ENCODE data around the gene NAPG.
"Not testable (repeated sequence)": the region's sequence is repeated elsewhere in the genome, so short reads cannot be mapped to it uniquely, and the experiment has no call there.

Gene NAPG

GRCh38 chr18:10514601-10515000 lies 11.2 kb upstream of the NAPG start:
- FAIRE-seq, result no peak

DNA sequence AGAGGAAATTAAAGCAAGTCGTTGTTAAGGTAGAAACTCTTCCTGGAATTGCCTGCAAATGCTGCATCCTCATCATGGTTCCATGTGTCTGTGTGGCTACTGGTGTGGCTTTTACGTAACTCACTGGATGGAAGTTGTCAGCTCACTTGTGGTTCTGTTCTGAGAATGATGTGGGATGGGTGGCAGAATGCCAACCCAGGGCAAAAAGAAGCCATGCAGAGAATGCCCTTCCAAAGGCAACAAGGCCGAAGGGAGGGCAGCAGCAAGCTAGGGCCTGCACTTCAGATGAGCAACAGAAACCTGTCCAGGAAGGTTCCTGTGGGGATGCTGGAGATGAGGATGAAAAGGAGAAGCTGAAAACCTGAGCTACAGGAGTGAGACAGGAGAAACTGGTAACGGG lies 10.4 kb upstream of the NAPG start:
- no peak for FAIRE-seq

GRCh38 chr18:10516078-10516477 lies 9.7 kb upstream of the NAPG start:
- FAIRE-seq, result no peak

DNA sequence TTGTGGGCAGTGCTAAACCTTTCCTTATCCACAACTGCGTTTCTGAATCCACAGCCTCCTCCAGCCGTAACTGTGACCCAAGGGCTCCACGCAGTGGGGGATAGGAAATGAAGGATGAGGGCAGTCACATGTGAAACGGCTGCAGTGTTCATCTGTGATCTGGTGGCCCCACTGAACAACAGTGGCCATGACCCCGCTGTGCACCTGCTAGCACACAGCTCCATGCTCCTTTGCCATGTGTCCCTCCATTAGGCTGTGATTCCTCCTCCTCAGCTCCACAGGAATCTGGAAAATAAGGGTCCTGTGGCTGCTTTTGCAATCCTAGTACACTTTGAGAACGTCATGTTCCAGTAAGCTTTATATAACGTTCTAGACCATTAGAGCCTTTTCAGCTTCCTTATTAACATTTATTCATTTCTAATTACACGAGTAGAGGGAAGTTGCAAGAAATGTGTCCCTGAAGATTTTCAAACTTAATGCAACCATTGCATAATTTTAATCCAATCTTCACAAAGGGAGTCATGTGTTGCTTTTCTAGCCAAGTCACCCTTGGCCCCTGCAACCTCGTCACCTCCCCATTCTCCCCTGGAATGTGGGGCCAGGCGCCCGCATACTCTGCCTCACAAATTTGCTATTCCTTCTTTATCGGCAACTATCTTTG lies 7.1 kb upstream of the NAPG start:
- FAIRE-seq, result no peak

DNA sequence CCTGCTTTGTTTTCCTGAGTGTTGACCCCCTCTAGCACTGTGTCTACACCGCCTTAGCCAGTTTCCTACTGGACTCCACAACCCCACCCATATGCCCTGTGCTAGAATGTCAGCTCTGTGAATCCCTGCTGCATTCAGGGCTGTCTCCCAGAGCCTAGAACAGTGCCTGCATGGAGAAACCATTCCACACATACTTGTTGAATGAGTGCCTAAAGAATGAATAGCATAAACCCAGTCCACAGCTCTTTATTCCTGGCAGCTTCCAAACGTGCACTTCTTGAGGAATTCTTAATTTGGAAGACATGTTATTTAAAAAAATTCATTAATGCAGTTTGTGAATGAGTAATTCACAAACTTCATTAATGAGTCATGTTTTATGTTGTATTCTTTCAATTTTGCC lies 6.5 kb upstream of the NAPG start:
- FAIRE-seq, result no peak

DNA sequence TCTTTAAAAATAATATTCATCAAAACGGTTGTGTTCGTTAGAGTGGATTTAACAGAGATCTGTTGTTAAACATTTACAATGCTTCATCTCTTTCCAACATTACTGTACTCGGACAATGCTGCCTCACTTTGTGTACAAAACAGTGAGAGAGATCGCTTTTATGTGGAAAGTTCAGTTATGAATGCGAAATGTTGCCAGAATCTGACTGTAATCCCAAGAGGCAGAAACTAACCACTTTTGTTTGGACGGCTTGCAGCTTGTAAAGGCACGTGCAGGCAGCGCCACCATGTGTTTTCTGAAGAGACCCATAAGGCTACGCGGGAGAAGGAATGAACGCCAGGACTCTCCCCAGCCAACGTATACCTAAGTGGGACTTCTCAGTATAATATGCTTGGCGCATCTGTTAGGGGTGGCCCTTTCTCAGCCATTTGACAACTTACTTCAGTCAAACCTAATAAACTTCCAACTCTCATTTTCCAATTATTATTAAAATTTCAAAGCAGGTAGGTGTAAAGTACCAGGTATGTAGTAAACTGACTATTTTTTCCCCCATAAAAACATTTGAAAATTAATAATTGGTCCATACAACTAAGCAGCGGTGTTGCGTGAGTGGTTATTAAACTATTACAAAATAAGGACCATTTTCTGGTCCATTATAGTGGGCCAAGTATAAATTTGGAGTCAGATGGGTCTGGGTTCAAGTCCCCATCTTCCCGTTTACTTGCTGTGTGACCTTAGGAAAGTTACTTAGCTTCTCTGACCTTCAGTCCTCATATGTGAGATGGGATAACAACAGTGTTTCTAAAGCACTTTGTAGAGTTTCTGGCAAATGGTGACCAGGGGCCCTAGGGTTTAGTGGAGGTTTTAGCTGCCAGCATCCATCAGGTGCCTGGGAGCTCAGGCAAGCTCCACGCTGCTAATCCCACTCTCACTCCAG lies 5.6 kb upstream of the NAPG start:
- peak; percentile 97 for FAIRE-seq

- FAIRE-seq, result no peak
Measured at GRCh38 chr18:10521566-10521965, 4.3 kb upstream of the NAPG start.

DNA sequence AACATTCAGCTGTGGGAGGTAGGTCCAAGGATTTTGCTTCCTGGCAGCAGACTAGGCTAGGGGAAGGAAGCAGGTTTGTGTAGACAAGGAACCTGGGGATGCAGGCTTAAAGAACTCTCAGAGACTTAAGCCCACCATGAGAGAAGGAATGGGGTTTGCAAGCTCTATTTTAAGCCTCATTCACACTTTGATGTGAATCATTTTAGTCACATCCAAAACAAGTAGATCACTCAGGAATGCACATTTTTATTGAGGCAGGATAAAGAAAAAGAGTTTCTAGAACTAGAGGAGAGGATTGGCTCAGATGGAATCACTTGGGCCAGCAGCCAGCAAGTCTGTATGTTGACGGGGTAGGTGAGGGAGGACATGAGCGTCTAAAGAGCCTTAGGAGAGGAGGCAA lies 3.3 kb upstream of the NAPG start:
- FAIRE-seq, result no peak

- no peak for FAIRE-seq
Measured at GRCh38 chr18:10523544-10523943, 2.3 kb upstream of the NAPG start.

DNA sequence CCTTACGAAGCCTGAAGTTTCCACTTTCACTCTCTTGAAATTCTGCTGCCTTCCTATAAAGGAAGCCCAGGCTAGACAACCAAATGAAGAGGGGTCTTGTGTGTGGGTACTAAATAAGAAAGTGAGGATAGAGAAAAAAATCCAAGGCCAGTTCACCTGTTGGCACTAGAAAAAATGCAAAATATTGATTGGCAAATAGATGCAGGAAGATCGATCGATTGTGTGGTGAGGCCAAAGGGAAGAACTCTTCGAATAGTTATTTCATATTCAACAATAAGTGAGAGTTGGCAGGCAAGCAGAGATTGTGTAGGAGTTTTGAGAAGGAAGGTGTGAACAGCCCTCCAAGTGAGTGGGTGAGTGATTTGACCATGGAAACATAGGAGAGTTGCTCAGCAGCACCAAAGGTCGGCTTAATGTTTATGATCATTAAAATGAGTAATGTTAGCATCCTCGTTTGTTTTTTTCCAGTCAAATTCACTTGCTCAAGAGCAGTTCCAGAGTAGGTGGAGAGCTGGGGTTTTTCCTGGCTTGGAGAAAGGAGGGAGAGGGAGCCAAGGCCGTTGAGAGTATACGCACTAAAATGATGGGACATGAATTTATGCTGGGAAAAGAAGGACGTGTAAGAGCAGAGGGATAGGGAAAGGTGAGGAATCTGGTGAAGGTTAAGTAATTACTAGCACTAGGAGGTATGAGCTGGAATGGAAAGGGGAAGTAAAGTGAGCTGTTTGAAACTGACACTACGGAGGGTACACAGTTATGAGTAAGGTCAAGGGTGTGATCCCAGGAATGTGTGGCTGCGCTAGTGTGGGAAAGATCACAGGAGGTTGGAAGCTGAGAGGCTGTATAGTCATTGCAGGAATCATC lies 1.1 kb upstream of the NAPG start:
- no peak for FAIRE-seq

- FAIRE-seq, result no peak
Measured at GRCh38 chr18:10525371-10525691, 496 bp upstream of the NAPG start.

- FAIRE-seq, result no peak
Measured at GRCh38 chr18:10526561-10526949, 728 bp downstream of the NAPG start.

GRCh38 chr18:10528439-10528838 lies 2.6 kb downstream of the NAPG start:
- FAIRE-seq, result no peak

- FAIRE-seq, result no peak
Measured at GRCh38 chr18:10530002-10530401, 4.2 kb downstream of the NAPG start.

- no peak for FAIRE-seq
Measured at GRCh38 chr18:10530852-10531251, 5.0 kb downstream of the NAPG start.

DNA sequence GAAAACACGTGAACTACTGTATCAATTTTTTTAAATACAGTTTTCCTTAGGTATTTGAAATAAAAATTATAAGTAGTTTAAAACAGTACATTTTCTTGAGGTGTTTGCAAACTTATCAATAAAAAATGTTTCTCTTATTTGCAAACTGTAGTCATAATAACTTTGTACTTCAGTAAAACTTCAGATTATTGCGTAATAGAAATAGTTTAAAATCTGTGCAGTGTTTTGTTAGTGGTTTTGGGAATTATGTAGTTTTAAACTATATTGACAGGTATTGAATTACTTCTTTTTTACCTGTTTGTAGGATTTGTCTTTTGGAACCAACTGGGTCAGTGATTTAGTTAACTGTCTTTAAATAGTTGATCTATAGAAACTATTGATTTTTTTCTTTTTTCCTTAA lies 7.3 kb downstream of the NAPG start:
- no peak for FAIRE-seq

DNA sequence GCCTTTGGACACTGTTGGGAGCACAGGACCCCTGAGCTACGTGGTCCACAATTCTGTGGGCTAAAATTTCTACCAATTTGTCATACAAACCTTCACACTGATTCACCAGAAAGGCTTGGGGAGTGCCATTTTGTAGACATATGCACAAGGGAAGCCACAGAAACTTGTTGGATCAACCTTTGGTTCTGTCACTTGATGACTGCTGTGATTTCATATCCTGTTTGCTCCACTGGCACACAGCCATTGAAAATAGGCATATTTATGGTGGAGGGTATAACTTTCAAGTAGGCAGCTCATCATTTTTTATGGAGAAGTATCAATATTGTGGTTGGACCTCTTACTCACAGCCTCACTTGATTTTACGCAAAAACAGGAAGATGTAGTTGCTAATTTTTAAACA lies 10.5 kb downstream of the NAPG start:
- FAIRE-seq, result no peak

DNA sequence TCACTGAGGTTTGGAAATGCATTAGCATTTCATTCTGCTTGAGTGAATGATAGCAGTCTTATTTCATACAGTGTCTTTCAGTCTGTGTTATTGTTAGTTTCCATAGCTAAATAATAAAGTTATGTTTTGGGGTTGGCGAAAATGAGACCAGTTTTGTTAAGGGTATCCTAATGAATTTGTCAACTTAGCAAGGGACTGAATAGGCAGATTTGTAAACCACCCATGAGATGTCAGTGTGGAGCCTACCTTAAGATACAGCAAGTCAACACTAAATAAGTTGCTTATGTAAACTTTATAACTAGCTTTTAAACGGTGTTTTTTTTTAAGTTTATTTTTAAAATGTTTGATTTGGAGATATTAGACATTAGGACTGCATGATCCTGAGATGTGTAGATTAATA lies 11.9 kb downstream of the NAPG start:
- FAIRE-seq, result no peak

DNA sequence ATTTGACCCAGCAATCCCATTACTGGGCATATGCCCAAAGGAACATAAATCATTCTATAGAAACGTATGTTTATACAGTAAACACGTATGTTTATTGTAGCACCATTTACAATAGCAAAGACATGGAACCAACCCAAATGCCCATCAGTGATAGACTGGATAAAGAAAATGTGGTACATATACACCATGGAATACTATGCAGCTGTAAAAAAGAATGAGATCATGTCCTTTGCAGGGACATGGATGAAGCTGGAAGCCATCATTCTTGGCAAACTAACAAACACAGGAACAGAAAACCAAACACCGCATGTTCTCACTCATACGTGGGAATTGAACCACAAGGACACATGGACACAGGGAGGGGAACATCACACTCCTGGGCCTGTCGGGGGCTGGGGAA lies 13.3 kb downstream of the NAPG start:
- not testable (repeated sequence) for FAIRE-seq

DNA sequence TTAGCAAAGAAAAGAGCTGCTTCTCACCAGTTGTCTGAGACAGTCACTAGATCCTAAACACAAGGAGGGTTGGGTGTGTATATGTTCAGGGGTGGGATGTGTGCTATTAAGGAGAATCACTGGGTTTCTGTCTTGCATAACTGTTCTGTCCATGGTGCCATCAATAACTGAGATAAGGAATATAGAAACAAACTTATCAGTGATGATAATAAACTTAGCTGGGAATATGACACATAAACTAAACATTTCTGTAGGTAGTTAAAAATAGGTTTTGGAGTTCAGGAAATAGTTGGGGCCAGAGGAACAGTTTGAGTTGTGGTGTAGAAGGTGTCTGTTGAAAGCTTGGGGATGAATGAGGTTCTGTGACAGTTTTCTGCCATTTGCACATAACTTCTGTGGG lies 17.4 kb downstream of the NAPG start:
- no peak for FAIRE-seq

- no peak for FAIRE-seq
Measured at GRCh38 chr18:10544093-10544748, 18.4 kb downstream of the NAPG start.

DNA sequence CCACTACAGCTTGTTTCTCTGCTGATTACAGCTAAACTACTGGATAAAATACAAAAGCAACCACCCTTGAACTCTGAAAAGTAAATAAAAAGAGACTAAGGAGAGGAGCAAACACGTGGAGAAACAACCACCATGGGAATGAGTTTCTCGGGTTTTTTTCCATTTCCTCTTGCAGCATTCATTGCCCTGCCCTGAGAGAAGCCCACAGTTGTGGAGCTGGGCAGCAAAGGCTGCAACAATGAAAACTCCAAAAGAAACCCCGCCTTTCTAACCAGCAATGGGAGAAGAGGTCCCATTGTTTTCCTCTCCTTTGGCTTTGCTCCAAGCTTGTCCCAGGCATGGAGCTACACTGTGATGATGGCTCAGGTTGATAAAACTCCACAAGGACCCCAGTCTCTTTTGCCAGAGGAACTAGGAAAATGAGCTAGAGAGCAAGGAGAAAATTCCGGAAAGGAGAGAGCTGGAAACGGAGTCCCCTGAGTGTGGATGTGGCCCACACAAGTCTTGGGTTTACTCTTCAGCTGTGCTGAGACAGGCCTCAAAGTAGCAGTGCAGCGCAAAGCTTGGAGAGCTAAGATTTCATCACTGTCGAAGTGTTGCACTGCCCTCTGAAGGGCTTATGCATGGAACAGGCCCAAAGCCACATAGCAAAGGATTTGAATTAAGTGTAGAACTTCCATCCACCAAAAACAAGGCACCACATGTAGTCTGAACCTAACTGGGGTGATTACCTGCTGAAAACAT lies 20.9 kb downstream of the NAPG start:
- FAIRE-seq, result no peak

Measured in endometrium (tissue), 2 donors.